H1 (cell line): ENCODE data around the gene PIGM.

Experiments
- ATF3 ChIP-seq: IDR thresholded peaks from 2 replicates; pipeline ENCODE4 v1.6.1; 2011; ENCODE audit warnings: low read depth, mild to moderate bottlenecking, low read length; ENCODE audit not compliant: insufficient read depth
- CHD1 ChIP-seq: IDR thresholded peaks from 2 replicates; pipeline ENCODE4 v1.6.1; 2012; ENCODE audit warnings: low read depth, low read length, improper control_type of control experiment
- CTCF ChIP-seq, 3 experiments: IDR thresholded peaks; 1 replicate in 2 of 3; 2 replicates in 1 of 3; pipeline versions ENCODE4 v1.5.1 to v1.6.1; 2011; ENCODE audit warnings: low read length in 3 of 3, mild to moderate bottlenecking in 3 of 3, inconsistent platforms in 2 of 3, low read depth in 1 of 3, moderate library complexity in 1 of 3; ENCODE audit not compliant: insufficient read depth in 1 of 3; ENCODE audit errors: control extremely low read depth in 1 of 3
- EZH2 ChIP-seq: fragments of 200-600 bp; sonication (generic); IDR thresholded peaks from 2 replicates; pipeline ENCODE4 v1.7.1; 2012; ENCODE audit warnings: low read depth, mild to moderate bottlenecking, moderate library complexity, low read length, inconsistent platforms; ENCODE audit not compliant: severe bottlenecking
- MAFK ChIP-seq: IDR thresholded peaks from 2 replicates; pipeline ENCODE4 v1.6.1; 2012; ENCODE audit warnings: low read depth, mild to moderate bottlenecking, improper control_type of control experiment, low read length
- POLR2A ChIP-seq, 2 experiments: IDR thresholded peaks; 1 replicate in 1 of 2; 2 replicates in 1 of 2; pipeline ENCODE4 v1.6.1; 2011; ENCODE audit warnings: low read depth in 2 of 2, low read length in 2 of 2, mild to moderate bottlenecking in 2 of 2; ENCODE audit errors: control extremely low read depth in 1 of 2
- POLR2AphosphoS5 ChIP-seq: IDR thresholded peaks from 2 replicates; pipeline ENCODE4 v1.6.1; 2011; ENCODE audit warnings: low read depth, low read length
- TAF1 ChIP-seq: IDR thresholded peaks from 2 replicates; pipeline ENCODE4 v1.6.1; 2011; ENCODE audit warnings: mild to moderate bottlenecking, low read depth, low read length
- TCF12 ChIP-seq: IDR thresholded peaks from 2 replicates; pipeline ENCODE4 v1.6.1; 2011; ENCODE audit warnings: low read depth, mild to moderate bottlenecking, low read length
- YY1 ChIP-seq: IDR thresholded peaks from 2 replicates; pipeline ENCODE4 v1.6.1; 2011; ENCODE audit warnings: low read depth, mild to moderate bottlenecking, low read length
- ZNF274 ChIP-seq: IDR thresholded peaks from 2 replicates; pipeline ENCODE4 v1.7.0; 2012; ENCODE audit warnings: low read length, borderline replicate concordance; ENCODE audit errors: extremely low read depth

- TF ChIP-seq TAF1 (no peak), CTCF (IDR thresholded peaks at IDR 0.05; ENCODE audit: control extremely low read depth in 1 of 3, insufficient read depth in 1 of 3, low read depth in 1 of 3, low read length in 3 of 3) (no peak), POLR2AphosphoS5 (no peak), TCF12 (no peak), POLR2A (IDR thresholded peaks at IDR 0.05; ENCODE audit: control extremely low read depth in 1 of 2, low read depth in 2 of 2, low read length in 2 of 2) (no peak), EZH2 (no peak), ATF3 (no peak), YY1 (no peak), MAFK (no peak), CHD1 (no peak), ZNF274 (no peak)
These were observed 26.7 kb downstream of the PIGM start for GRCh38 chr1:160005070-160005469.
